IMR-90 (cell line): Measurements from ENCODE around the gene MT1A. TPM values are rescaled to one million over a fixed set of nuclear protein-coding genes. Genes with fewer than 3 reads are reported as not detected.

ENCODE experiments used
- ATAC-seq: fragments of 200-7000 bp; cut with Tn5 transposase; 2 replicates; pipeline ENCODE4 v1.9.1; 2020; ENCODE audit warnings: low read depth, mild to moderate bottlenecking, moderate library complexity
- BruUV-seq: library from RNA; stranded (reverse); fragments of 400-500 nt; replicated peaks from 2 replicates; lab custom pipeline; 2021; lab: Mats Ljungman, UMichigan
- CTCF ChIA-PET: fragments of 300-600 bp; formaldehyde crosslinking; extraction: SDS; loops from one replicate; lab custom pipeline; 2021; ENCODE audit warnings: antibody characterized with exemption; lab: Yijun Ruan, JAX
- POLR2A ChIA-PET: fragments of 300-600 bp; sonication (Branson Sonifier 250); formaldehyde crosslinking; loops from one replicate; lab custom pipeline; 2022; ENCODE audit warnings: antibody characterized with exemption; ENCODE audit not compliant: unreplicated experiment; lab: Charles Lee
- DNase-seq: peaks from one replicate; pipeline ENCODE4 v3.0.0; 2013
- H2AFZ ChIP-seq: replicated peaks from 2 replicates; pipeline ENCODE3; 2013; ENCODE audit warnings: low read length, mild to moderate bottlenecking; ENCODE audit not compliant: poor library complexity
- H2AK5ac ChIP-seq: 2 replicates; pipeline ENCODE4 v1.6.1; 2013; ENCODE audit warnings: low read depth, low read length, inconsistent platforms
- H2AK9ac ChIP-seq: replicated peaks from 2 replicates; pipeline ENCODE3; 2013; ENCODE audit warnings: mild to moderate bottlenecking, low read depth, low read length, moderate library complexity; ENCODE audit not compliant: poor library complexity
- H2BK120ac ChIP-seq: 2 replicates; pipeline ENCODE4 v1.6.1; 2013; ENCODE audit warnings: low read depth, low read length, inconsistent platforms
- H2BK15ac ChIP-seq: 3 replicates; pipeline ENCODE4 v1.6.1; 2013; ENCODE audit warnings: low read depth, low read length, inconsistent platforms
- H2BK20ac ChIP-seq: 2 replicates; pipeline ENCODE4 v1.6.1; 2013; ENCODE audit warnings: low read depth, mild to moderate bottlenecking, inconsistent platforms, low read length, moderate library complexity
- H2BK5ac ChIP-seq: 2 replicates; pipeline ENCODE4 v1.6.1; 2013; ENCODE audit warnings: mild to moderate bottlenecking, low read depth, low read length, inconsistent platforms; ENCODE audit not compliant: poor library complexity, severe bottlenecking
- H3K14ac ChIP-seq: replicated peaks from 2 replicates; pipeline ENCODE4 v1.6.1; 2013; ENCODE audit warnings: low read depth, low read length, inconsistent platforms
- H3K18ac ChIP-seq: 2 replicates; pipeline ENCODE4 v1.6.1; 2013; ENCODE audit warnings: low read depth, low read length, control low read depth
- H3K23ac ChIP-seq: 2 replicates; pipeline ENCODE4 v1.6.1; 2013; ENCODE audit warnings: low read depth, low read length, inconsistent platforms
- H3K27ac ChIP-seq: 2 replicates; pipeline ENCODE4 v1.5.1; 2013; ENCODE audit warnings: mild to moderate bottlenecking, control low read depth, low read length; ENCODE audit not compliant: insufficient read depth
- H3K27me3 ChIP-seq: 2 replicates; pipeline ENCODE4 v1.6.1; 2013; ENCODE audit warnings: low read length; ENCODE audit not compliant: control insufficient read depth, insufficient read depth
- H3K36me3 ChIP-seq: 2 replicates; pipeline ENCODE4 v1.6.1; 2013; ENCODE audit warnings: low read length, mixed read lengths; ENCODE audit not compliant: control insufficient read depth, insufficient read depth
- H3K4ac ChIP-seq: 2 replicates; pipeline ENCODE4 v1.6.1; 2013; ENCODE audit warnings: low read depth, low read length, inconsistent platforms
- H3K4me1 ChIP-seq: 2 replicates; pipeline ENCODE4 v1.6.1; 2013; ENCODE audit warnings: low read length, mixed read lengths; ENCODE audit not compliant: control insufficient read depth, insufficient read depth
- H3K4me2 ChIP-seq: 2 replicates; pipeline ENCODE4 v1.6.1; 2013; ENCODE audit warnings: low read depth, mild to moderate bottlenecking, control low read depth, low read length, moderate library complexity
- H3K4me3 ChIP-seq: 2 replicates; pipeline ENCODE4 v1.5.1; 2013; ENCODE audit warnings: low read depth, mild to moderate bottlenecking, control low read depth, low read length, moderate library complexity; ENCODE audit not compliant: insufficient read depth
- H3K56ac ChIP-seq: 2 replicates; pipeline ENCODE4 v1.6.1; 2013; ENCODE audit warnings: low read length, inconsistent platforms; ENCODE audit not compliant: insufficient read depth; ENCODE audit errors: extremely low read depth
- H3K79me1 ChIP-seq, 2 experiments: 2 replicates each; pipeline ENCODE4 v1.6.1; 2013; ENCODE audit warnings: low read length in 2 of 2, inconsistent platforms in 1 of 2, low read depth in 1 of 2
- H3K9ac ChIP-seq: 2 replicates; pipeline ENCODE4 v1.6.1; 2013; ENCODE audit warnings: low read depth, low read length, control low read depth
- H3K9me1 ChIP-seq: 2 replicates; pipeline ENCODE4 v1.6.1; 2013; ENCODE audit warnings: low read length, inconsistent platforms; ENCODE audit not compliant: insufficient read depth
- H3K9me3 ChIP-seq: 2 replicates; pipeline ENCODE4 v1.6.1; 2013; ENCODE audit warnings: low read length; ENCODE audit not compliant: control insufficient read depth, insufficient read depth
- H4K20me1 ChIP-seq: 2 replicates; pipeline ENCODE4 v1.6.1; 2013; ENCODE audit warnings: low read length, inconsistent platforms; ENCODE audit not compliant: insufficient read depth
- H4K5ac ChIP-seq: 2 replicates; pipeline ENCODE4 v1.6.1; 2013; ENCODE audit warnings: mild to moderate bottlenecking, low read depth, low read length, control low read depth
- H4K8ac ChIP-seq, 2 experiments: 2 replicates each; pipeline ENCODE4 v1.6.1; 2013; ENCODE audit warnings: low read depth in 2 of 2, low read length in 2 of 2, control low read depth in 1 of 2, inconsistent platforms in 1 of 2
- H4K91ac ChIP-seq: 2 replicates; pipeline ENCODE4 v1.6.1; 2013; ENCODE audit warnings: low read depth, low read length, inconsistent platforms; ENCODE audit not compliant: insufficient read depth
- BHLHE40 ChIP-seq: fragments of 150-350 bp; IDR thresholded peaks from 2 replicates; pipeline ENCODE4 v1.6.1; 2016; ENCODE audit warnings: mild to moderate bottlenecking, low read depth, low read length
- CEBPB ChIP-seq: IDR thresholded peaks from 2 replicates; pipeline ENCODE4 v1.6.1; 2012; ENCODE audit warnings: low read depth, low read length, improper control_type of control experiment
- CHD1 ChIP-seq: IDR thresholded peaks from 2 replicates; pipeline ENCODE4 v1.6.1; 2012; ENCODE audit warnings: low read depth, low read length, improper control_type of control experiment
- FOS ChIP-seq: fragments of 150-350 bp; IDR thresholded peaks from 2 replicates; pipeline ENCODE4 v1.6.1; 2016; ENCODE audit warnings: low read depth, low read length
- MAFK ChIP-seq: IDR thresholded peaks from 2 replicates; pipeline ENCODE4 v1.6.1; 2012; ENCODE audit warnings: low read depth, low read length, improper control_type of control experiment
- MAZ ChIP-seq: IDR thresholded peaks from 2 replicates; pipeline ENCODE4 v1.6.1; 2012; ENCODE audit warnings: low read depth, mild to moderate bottlenecking, low read length, improper control_type of control experiment, moderate library complexity, borderline replicate concordance
- MXI1 ChIP-seq: IDR thresholded peaks from 2 replicates; pipeline ENCODE4 v1.6.1; 2012; ENCODE audit warnings: low read depth, mild to moderate bottlenecking, low read length, moderate library complexity, borderline replicate concordance
- NFE2L2 ChIP-seq: fragments of 150-350 bp; IDR thresholded peaks from 2 replicates; pipeline ENCODE4 v1.6.1; 2016; ENCODE audit warnings: low read depth, mild to moderate bottlenecking, low read length
- POLR2A ChIP-seq: IDR thresholded peaks from 2 replicates; pipeline ENCODE4 v1.6.1; 2012; ENCODE audit warnings: mild to moderate bottlenecking, low read depth, low read length
- RAD21 ChIP-seq: IDR thresholded peaks from 2 replicates; pipeline ENCODE4 v1.6.1; 2012; ENCODE audit warnings: low read length, improper control_type of control experiment
- RCOR1 ChIP-seq: IDR thresholded peaks from 2 replicates; pipeline ENCODE4 v1.6.1; 2012; ENCODE audit warnings: mild to moderate bottlenecking, low read length, improper control_type of control experiment; ENCODE audit not compliant: insufficient replicate concordance
- RFX5 ChIP-seq: IDR thresholded peaks from 2 replicates; pipeline ENCODE4 v1.8.0; 2012; ENCODE audit warnings: low read depth, mild to moderate bottlenecking, low read length, moderate library complexity
- SMC3 ChIP-seq: fragments of 150-350 bp; IDR thresholded peaks from 2 replicates; pipeline ENCODE4 v1.6.1; 2016; ENCODE audit warnings: low read depth, mild to moderate bottlenecking, antibody characterized with exemption, low read length, moderate library complexity
- WGBS, 2 experiments: methylation state at CpG; one replicate each; pipeline versions ENCODE4 v1.1.5 to v1.1.7; 2013; ENCODE audit warnings: missing lambda C conversion rate in 2 of 2; ENCODE audit not compliant: insufficient read length in 1 of 2; ENCODE audit errors: extremely low coverage in 2 of 2; 5-methylcytosine and 5-hydroxymethylcytosine counted together
- dilution Hi-C: fragments of 300-500 bp; cut with HindIII; formaldehyde crosslinking; loops from one replicate; pipeline ENCODE4 v1.14.3; 2018; ENCODE audit warnings: low sequenced_read_pairs; ENCODE audit not compliant: unreplicated experiment
- in situ Hi-C: fragments of 300-500 bp; cut with MboI; formaldehyde crosslinking; loops from 3 replicates; pipeline ENCODE4 v1.14.3; 2019; ENCODE audit warnings: low sequenced_read_pairs, inconsistent platforms, mixed read lengths
- intact Hi-C: fragments of 100-400 bp; cut with micrococcal nuclease; formaldehyde crosslinking; loops from 2 replicates; pipeline ENCODE4 v1.10.0; 2022
- polyA plus RNA-seq, 3 experiments: library from polyadenylated mRNA; depleted of rRNA; stranded (reverse); fragments of >200 nt; gene quantifications; 2 replicates each; pipeline ENCODE4 v1.2.3, GENCODE V29; 2012; ENCODE audit warnings: low replicate concordance in 1 of 3
- total RNA-seq: library from RNA; depleted of rRNA; stranded (reverse); fragments of >200 nt; gene quantifications from 2 replicates; pipeline ENCODE4 v1.2.3, GENCODE V29; 2012
- TF ChIP-seq, protein P1 (sequence below): fragments of 150-350 bp; IDR thresholded peaks from 2 replicates; pipeline ENCODE4 v1.6.1; 2017; ENCODE audit warnings: mild to moderate bottlenecking, antibody characterized with exemption, low read length, low read depth
- TF ChIP-seq, protein P2 (sequence below): conservative IDR thresholded peaks from 2 replicates; pipeline ENCODE4 v1.5.1; 2012; ENCODE audit warnings: mild to moderate bottlenecking, low read depth, low read length, improper control_type of control experiment
- TF ChIP-seq, protein P3 (sequence below): fragments of 150-350 bp; IDR thresholded peaks from 2 replicates; pipeline ENCODE4 v1.6.1; 2016; ENCODE audit warnings: low read depth, mild to moderate bottlenecking, low read length, moderate library complexity, borderline replicate concordance

The MT1A gene
- total and polyA plus RNA-seq, 2 of the 4 experiments (the other 2 are of a cell fraction) = 1.6 TPM; not detected in 1

DNA sequence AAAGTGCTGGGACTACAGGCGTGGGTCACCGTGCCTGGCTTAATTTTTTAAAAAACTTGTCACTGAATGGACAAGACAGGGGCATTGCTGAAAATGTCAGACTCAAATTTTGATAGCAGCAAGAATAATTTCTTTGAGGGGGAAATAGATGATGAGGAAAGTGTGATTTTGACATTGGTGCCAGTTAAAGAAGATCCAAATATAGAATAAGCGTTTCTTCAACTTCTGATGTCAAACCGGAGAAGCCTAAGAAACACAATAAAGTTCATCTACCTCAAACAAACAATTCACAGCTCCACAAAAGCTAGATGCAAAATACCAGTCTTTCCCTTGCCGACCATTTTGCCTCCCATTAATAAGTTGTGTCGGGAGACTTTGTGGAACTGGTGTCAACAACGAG is 48.3 kb downstream of the MT1A start:
- TF ChIP-seq RFX5 (no peak), NFE2L2 (no peak), RCOR1 (no peak), FOS (no peak), SMC3 (no peak), BHLHE40 (no peak), CEBPB (no peak), POLR2A (no peak), CHD1 (no peak), RAD21 (no peak), MAZ (no peak), MAFK (no peak), MXI1 (no peak)
- TF ChIP-seq, protein P1, sequence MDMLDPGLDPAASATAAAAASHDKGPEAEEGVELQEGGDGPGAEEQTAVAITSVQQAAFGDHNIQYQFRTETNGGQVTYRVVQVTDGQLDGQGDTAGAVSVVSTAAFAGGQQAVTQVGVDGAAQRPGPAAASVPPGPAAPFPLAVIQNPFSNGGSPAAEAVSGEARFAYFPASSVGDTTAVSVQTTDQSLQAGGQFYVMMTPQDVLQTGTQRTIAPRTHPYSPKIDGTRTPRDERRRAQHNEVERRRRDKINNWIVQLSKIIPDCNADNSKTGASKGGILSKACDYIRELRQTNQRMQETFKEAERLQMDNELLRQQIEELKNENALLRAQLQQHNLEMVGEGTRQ = no peak
- TF ChIP-seq, protein P2, sequence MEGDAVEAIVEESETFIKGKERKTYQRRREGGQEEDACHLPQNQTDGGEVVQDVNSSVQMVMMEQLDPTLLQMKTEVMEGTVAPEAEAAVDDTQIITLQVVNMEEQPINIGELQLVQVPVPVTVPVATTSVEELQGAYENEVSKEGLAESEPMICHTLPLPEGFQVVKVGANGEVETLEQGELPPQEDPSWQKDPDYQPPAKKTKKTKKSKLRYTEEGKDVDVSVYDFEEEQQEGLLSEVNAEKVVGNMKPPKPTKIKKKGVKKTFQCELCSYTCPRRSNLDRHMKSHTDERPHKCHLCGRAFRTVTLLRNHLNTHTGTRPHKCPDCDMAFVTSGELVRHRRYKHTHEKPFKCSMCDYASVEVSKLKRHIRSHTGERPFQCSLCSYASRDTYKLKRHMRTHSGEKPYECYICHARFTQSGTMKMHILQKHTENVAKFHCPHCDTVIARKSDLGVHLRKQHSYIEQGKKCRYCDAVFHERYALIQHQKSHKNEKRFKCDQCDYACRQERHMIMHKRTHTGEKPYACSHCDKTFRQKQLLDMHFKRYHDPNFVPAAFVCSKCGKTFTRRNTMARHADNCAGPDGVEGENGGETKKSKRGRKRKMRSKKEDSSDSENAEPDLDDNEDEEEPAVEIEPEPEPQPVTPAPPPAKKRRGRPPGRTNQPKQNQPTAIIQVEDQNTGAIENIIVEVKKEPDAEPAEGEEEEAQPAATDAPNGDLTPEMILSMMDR = no peak
- TF ChIP-seq, protein P3, sequence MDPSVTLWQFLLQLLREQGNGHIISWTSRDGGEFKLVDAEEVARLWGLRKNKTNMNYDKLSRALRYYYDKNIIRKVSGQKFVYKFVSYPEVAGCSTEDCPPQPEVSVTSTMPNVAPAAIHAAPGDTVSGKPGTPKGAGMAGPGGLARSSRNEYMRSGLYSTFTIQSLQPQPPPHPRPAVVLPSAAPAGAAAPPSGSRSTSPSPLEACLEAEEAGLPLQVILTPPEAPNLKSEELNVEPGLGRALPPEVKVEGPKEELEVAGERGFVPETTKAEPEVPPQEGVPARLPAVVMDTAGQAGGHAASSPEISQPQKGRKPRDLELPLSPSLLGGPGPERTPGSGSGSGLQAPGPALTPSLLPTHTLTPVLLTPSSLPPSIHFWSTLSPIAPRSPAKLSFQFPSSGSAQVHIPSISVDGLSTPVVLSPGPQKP = no peak
- no TSS peak for BruUV-seq
- Histone ChIP-seq H3K9ac (no peak overlapping the region), H3K4ac (no peak overlapping the region), H2BK15ac (no peak overlapping the region), H4K91ac (no peak overlapping the region), H4K8ac (no peak overlapping the region), H2AK5ac (no peak overlapping the region), H4K20me1 (no peaks in the 10 kb centered on the region), H3K9me1 (peaks cover 1% of the 10 kb centered on the region; the same call in 1 of the 2 replicates), H4K5ac (no peak overlapping the region), H3K9me3 (peaks cover 3% of the 10 kb centered on the region; the same call in 1 of the 2 replicates), H3K23ac (no peak overlapping the region), H3K4me1 (peaks cover 7% of the 10 kb centered on the region; the same call in 1 of the 2 replicates), H2BK20ac (no peak overlapping the region), H2AFZ (no peak overlapping the region), H3K4me2 (no peak overlapping the region), H3K18ac (no peak overlapping the region), H3K56ac (no peak overlapping the region), H2BK5ac (no peak overlapping the region), H2BK120ac (no peak overlapping the region), H2AK9ac (no peak overlapping the region), H3K36me3 (no peaks in the 10 kb centered on the region; the same call in 1 of the 2 replicates), H3K4me3 (no peak overlapping the region), H3K27me3 (no peaks in the 10 kb centered on the region), H3K79me1 (peaks cover 3% of the 10 kb centered on the region in 2 experiments; a peak in 1 of 4 replicates), H3K14ac (no peak overlapping the region), H3K27ac (no peak overlapping the region)
- no peak for DNase-seq
- ATAC-seq = no peak
- WGBS, 2 experiments = 91% methylated on average over 2 of the region's 7 CpGs; no CpG with 5 or more reads in 1 of the 2 experiments
- dilution Hi-C loops = no loop called here
- intact Hi-C loops = no loop called here
- CTCF ChIA-PET = no interaction called here
- in situ Hi-C loops = no loop called here
- POLR2A ChIA-PET = no interaction called here
